ENCODE data around the gene LDLRAD2.

DNA sequence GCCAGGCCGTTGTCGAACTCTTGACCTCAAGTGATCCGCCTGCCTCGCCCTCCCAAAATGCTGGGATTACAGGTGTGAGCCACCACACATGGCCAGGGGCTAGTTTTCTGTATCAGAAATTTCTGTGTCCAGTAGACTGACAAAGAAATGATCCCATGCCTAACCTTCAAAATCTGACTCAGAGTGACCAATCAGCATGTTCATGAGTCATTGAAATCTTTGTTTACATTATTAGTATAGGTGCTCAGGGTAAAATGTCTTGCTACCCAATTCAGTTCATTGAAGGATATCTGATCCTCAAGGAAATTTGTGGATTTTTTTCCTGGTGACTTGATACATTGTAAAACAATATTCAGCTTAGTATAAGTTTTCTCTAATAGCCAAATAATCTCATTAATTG lies 11.0 kb upstream of the LDLRAD2 start:
- TF ChIP-seq CTCF (IDR thresholded peaks at IDR 0.05; ENCODE audit: low read length) = no peak
- no peak for TF ChIP-seq EZH2 (optimal IDR thresholded peaks at IDR 0.05; ENCODE audit: low read depth, low read length)
- no peak for TF ChIP-seq EZH2phosphoT487 (IDR thresholded peaks at IDR 0.05; ENCODE audit: low read length)

Data from MM.1S (cell line).